Spleen (tissue), 11 donors: ENCODE results near the gene DIAPH1. TPM values are rescaled to one million over a fixed set of nuclear protein-coding genes. Genes with fewer than 3 reads are reported as not detected.

Experiments used
- DNase-seq: peaks from one replicate; pipeline ENCODE4 v3.0.0-alpha.2; 2020
- H3K27ac ChIP-seq, 8 donors: fragments of 200-600 bp; sonication (generic) in 7 of 8; 1 replicate in 4 of 8; 2 replicates in 4 of 8; pipeline versions ENCODE4 v1.5.0 to v1.8.0; 2016 to 2021; ENCODE audit warnings: inconsistent platforms in 4 of 8, mild to moderate bottlenecking in 4 of 8, moderate library complexity in 1 of 8
- H3K27me3 ChIP-seq, 7 donors: fragments of 200-600 bp; sonication (generic) in 6 of 7; replicated peaks in 1 of 7; 1 replicate in 4 of 7; 2 replicates in 3 of 7; pipeline versions ENCODE4 v1.5.0 to v1.8.0; 2016 to 2021; ENCODE audit warnings: inconsistent platforms in 3 of 7, mild to moderate bottlenecking in 1 of 7
- H3K36me3 ChIP-seq, 6 donors: fragments of 200-600 bp; sonication (generic) in 5 of 6; 1 replicate in 4 of 6; 2 replicates in 2 of 6; pipeline versions ENCODE4 v1.5.0 to v1.8.0; 2016 to 2021; ENCODE audit warnings: inconsistent platforms in 2 of 6
- H3K4me1 ChIP-seq, 6 donors: fragments of 200-600 bp; sonication (generic) in 5 of 6; 1 replicate in 3 of 6; 2 replicates in 3 of 6; pipeline versions ENCODE4 v1.5.0 to v1.8.0; 2016 to 2021; ENCODE audit warnings: inconsistent platforms in 3 of 6
- H3K4me3 ChIP-seq, 8 donors: fragments of 200-600 bp; sonication (generic) in 7 of 8; 1 replicate in 4 of 8; 2 replicates in 4 of 8; pipeline versions ENCODE4 v1.5.0 to v1.8.0; 2016 to 2021; ENCODE audit warnings: inconsistent platforms in 4 of 8, mild to moderate bottlenecking in 4 of 8, moderate library complexity in 2 of 8
- H3K9me3 ChIP-seq, 8 donors: fragments of 200-600 bp; sonication (generic) in 7 of 8; 1 replicate in 4 of 8; 2 replicates in 4 of 8; pipeline versions ENCODE4 v1.5.0 to v1.8.0; 2016 to 2021; ENCODE audit warnings: inconsistent platforms in 4 of 8
- CTCF ChIP-seq, 11 experiments: fragments of 200-600 bp in 7 of 11; fragments of 450-650 bp in 4 of 11; sonication (generic) in 4 of 11; IDR thresholded peaks in 8 of 11; conservative IDR thresholded peaks in 3 of 11; 1 replicate in 7 of 11; 2 replicates in 4 of 11; pipeline versions ENCODE4 v1.4.0 to v1.8.0; 2016 to 2021; ENCODE audit warnings: antibody characterized with exemption in 11 of 11, inconsistent platforms in 4 of 11, mild to moderate bottlenecking in 1 of 11
- POLR2A ChIP-seq, 3 donors: fragments of 450-650 bp; IDR thresholded peaks; one replicate each; pipeline ENCODE4 v1.5.1; 2017; ENCODE audit warnings: antibody characterized with exemption in 3 of 3, mild to moderate bottlenecking in 1 of 3
- POLR2AphosphoS5 ChIP-seq, 3 donors: sonication (generic); formaldehyde crosslinking; IDR thresholded peaks; one replicate each; pipeline ENCODE4 v1.5.1; 2017; ENCODE audit warnings: antibody characterized with exemption in 3 of 3
- WGBS, 5 donors: extraction: QIAGEN DNeasy Blood & Tissue Kit in 3 of 5; methylation state at CpG; one replicate each; pipeline versions ENCODE4 v1.1.5 to v1.1.7; 2013 to 2018; 5-methylcytosine and 5-hydroxymethylcytosine counted together
- intact Hi-C: fragments of 100-400 bp; cut with DNase I; formaldehyde crosslinking; loops from one replicate; pipeline ENCODE4 v1.15.0; 2023; ENCODE audit warnings: low total_unique reads
- polyA plus RNA-seq, 3 donors: library from polyadenylated mRNA; stranded (reverse); fragments of 200-250 nt; gene quantifications; one replicate each; pipeline ENCODE4 v1.2.1, GENCODE V29; 2013
- total RNA-seq, 7 donors: library from RNA; depleted of rRNA in 3 of 7; stranded (reverse); fragments of >200 nt in 3 of 7; fragmentation: NEBNext Ultra II Directional in 4 of 7; extraction: Animal tissue kit (Norgen Biotek cat#: 25700) in 4 of 7; gene quantifications; one replicate each; pipeline versions ENCODE4 v1.1.0 to v1.2.1, GENCODE V29; 2016 to 2021
- donor health status: healthy with polysubstance abuse.
- donor health status: DM: no; HTN: no; CAD: no; lungs with moderate emphysema.
- donor health status: DM: no; HTN: no; CAD: no.
- donor health status: Bipolar disorder and iron deficiency.
- donor health status: healthy.
- donor health status: DM: no; HTN: no; CAD: no.
- donor health status: DM: yes; HTN: yes; CAD: no.

Gene DIAPH1
- total and polyA plus RNA-seq, 10 donors: 35.4 to 123 (median 81.5) TPM

- H3K9me3 ChIP-seq: no peaks in the 10 kb centered on the region
- peaks cover 0 to 95% (median 29%) of the 10 kb centered on the region in 7 donors for H3K27me3 ChIP-seq
- H3K4me1 ChIP-seq: peaks cover 3 to 38% (median 26%) of the 10 kb centered on the region in 6 donors
- intact Hi-C loops: no loop called here
- DNase-seq: no peak
- H3K36me3 ChIP-seq: peaks cover 0 to 12% (median 0%) of the 10 kb centered on the region in 6 donors
- WGBS, 5 donors: 76 to 91% (median 83%) methylated on average over 7 of the region's 7 CpGs
- no peak overlapping the region for H3K4me3 ChIP-seq
- no peak for TF ChIP-seq POLR2AphosphoS5 (IDR thresholded peaks at IDR 0.05)
- TF ChIP-seq POLR2A (IDR thresholded peaks at IDR 0.05): no peak
- TF ChIP-seq CTCF (IDR thresholded peaks at IDR 0.05 in 8 of 11, conservative IDR thresholded peaks at IDR 0.05 in 3 of 11): no peak
- no peak overlapping the region for H3K27ac ChIP-seq
Observed at GRCh38 chr5:141487131-141487530, 131.7 kb downstream of the DIAPH1 start.

GRCh38 chr5:141486091-141486490 is 132.7 kb downstream of the DIAPH1 start:
- Histone ChIP-seq H3K27me3 (peaks cover 0 to 84% (median 21%) of the 10 kb centered on the region in 7 donors), H3K36me3 (peaks cover 0 to 5% (median 0%) of the 10 kb centered on the region in 6 donors), H3K9me3 (no peaks in the 10 kb centered on the region), H3K27ac (no peak overlapping the region), H3K4me3 (no peak overlapping the region), H3K4me1 (peaks cover 0 to 27% (median 16%) of the 10 kb centered on the region in 6 donors)
- WGBS, 5 donors: 85 to 96% (median 91%) methylated on average over 4 to 9 of the region's 9 CpGs
- no peak for DNase-seq
- intact Hi-C loops: no loop called here
- TF ChIP-seq CTCF (IDR thresholded peaks at IDR 0.05 in 8 of 11, conservative IDR thresholded peaks at IDR 0.05 in 3 of 11) (no peak), POLR2AphosphoS5 (IDR thresholded peaks at IDR 0.05) (no peak), POLR2A (IDR thresholded peaks at IDR 0.05) (no peak)

DNA sequence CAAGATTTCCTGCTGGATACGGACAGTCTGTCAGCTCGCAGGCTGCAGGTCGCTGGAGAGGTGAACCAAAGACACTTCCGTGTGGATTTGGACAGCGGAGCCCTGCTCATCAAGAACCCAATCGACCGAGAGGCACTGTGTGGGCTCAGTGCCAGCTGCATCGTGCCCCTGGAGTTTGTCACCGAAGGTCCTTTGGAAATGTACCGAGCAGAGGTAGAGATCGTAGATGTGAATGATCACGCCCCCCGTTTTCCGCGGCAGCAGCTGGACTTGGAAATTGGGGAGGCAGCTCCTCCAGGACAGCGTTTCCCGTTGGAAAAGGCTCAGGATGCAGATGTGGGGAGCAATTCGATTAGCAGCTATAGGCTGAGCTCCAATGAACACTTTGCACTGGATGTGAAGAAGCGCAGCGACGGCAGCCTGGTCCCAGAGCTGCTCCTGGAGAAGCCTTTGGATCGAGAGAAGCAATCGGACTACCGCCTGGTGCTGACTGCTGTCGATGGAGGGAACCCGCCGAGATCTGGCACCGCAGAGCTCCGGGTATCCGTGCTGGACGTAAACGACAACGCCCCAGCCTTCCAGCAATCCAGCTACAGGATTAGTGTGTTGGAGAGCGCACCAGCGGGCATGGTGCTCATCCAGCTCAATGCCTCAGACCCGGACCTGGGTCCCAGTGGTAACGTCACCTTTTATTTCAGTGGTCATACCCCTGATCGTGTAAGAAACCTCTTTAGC is 133.3 kb downstream of the DIAPH1 start:
- H3K9me3 ChIP-seq: no peaks in the 10 kb centered on the region
- intact Hi-C loops: no loop called here
- peaks cover 0 to 25% (median 14%) of the 10 kb centered on the region in 6 donors for H3K4me1 ChIP-seq
- peaks cover 0 to 78% (median 21%) of the 10 kb centered on the region in 7 donors for H3K27me3 ChIP-seq
- peaks cover 0 to 5% (median 0%) of the 10 kb centered on the region in 6 donors for H3K36me3 ChIP-seq
- H3K4me3 ChIP-seq: peak overlapping the region in 4 of 8 donors; percentile 22 to 58 (median 30)
- TF ChIP-seq POLR2AphosphoS5 (IDR thresholded peaks at IDR 0.05): no peak
- no peak for TF ChIP-seq CTCF (IDR thresholded peaks at IDR 0.05 in 8 of 11, conservative IDR thresholded peaks at IDR 0.05 in 3 of 11)
- no peak for TF ChIP-seq POLR2A (IDR thresholded peaks at IDR 0.05)
- no peak overlapping the region for H3K27ac ChIP-seq
- WGBS, 5 donors: 50 to 70% (median 55%) methylated on average over 23 to 38 of the region's 38 CpGs
- no peak for DNase-seq

DNA sequence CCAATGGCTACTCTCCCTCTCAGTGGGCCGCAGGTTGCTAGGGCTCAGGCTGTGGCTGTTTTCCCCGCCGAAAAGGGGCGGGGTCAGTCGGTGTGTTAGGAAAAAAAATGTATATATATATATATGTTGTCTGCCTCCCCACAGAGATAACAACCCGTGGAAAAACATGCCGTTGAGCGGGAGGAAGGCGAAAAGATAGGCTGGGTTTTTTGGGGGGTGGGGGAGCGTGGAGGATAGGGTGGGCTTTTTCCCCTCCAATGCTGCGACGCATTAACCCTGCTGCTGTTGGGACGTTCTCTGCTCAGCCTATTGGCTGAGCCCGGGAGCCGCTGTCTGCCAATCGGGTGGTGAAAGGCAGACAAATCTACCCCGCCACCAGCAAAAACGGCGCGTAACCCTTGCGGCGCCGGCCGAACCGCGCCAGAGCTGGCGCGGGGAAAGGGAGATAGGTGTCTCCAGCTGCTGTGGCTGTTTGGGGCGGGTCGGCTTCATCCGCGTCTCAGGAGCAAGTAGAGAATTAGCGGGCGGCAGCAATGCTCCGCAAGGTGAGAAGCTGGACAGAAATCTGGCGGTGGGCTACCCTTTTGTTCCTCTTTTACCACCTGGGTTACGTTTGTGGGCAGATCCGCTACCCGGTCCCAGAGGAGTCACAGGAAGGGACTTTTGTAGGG is 134.0 kb downstream of the DIAPH1 start, which contains the start of gene PCDHGC4:
PCDHGC4 (plus strand) TSS at position 390 of the 671 bp plus-strand sequence; CDS start at position 534, 144 bp downstream.
- no peak for DNase-seq
- Histone ChIP-seq H3K36me3 (peaks cover 0 to 4% (median 0%) of the 10 kb centered on the region in 6 donors), H3K27ac (no peak within 1 kb of the TSS), H3K4me1 (peaks cover 0 to 33% (median 15%) of the 10 kb centered on the region in 6 donors), H3K4me3 (peak within 1 kb of the TSS in 6 of 8 donors; percentile 7 to 58 (median 24)), H3K9me3 (no peaks in the 10 kb centered on the region), H3K27me3 (peaks cover 0 to 72% (median 21%) of the 10 kb centered on the region in 7 donors)
- intact Hi-C loops: no loop called here
- TF ChIP-seq POLR2AphosphoS5 (IDR thresholded peaks at IDR 0.05) (no peak), CTCF (IDR thresholded peaks at IDR 0.05 in 8 of 11, conservative IDR thresholded peaks at IDR 0.05 in 3 of 11) (no peak), POLR2A (IDR thresholded peaks at IDR 0.05) (no peak)
- WGBS, 5 donors: 7 to 12% (median 10%) methylated on average over 16 to 39 of the region's 39 CpGs
